Fibroblast of lung (primary cell): ENCODE data around the gene SUMF1.

Experiments
- CTCF ChIP-seq, 2 donors: IDR thresholded peaks in 1 of 2; conservative IDR thresholded peaks in 1 of 2; 1 replicate in 1 of 2; 2 replicates in 1 of 2; pipeline ENCODE4 v1.5.1; 2011 to 2012; ENCODE audit warnings: low read length in 2 of 2, control low read depth in 1 of 2, inconsistent platforms in 1 of 2, low read depth in 1 of 2, mild to moderate bottlenecking in 1 of 2
- EZH2 ChIP-seq: IDR thresholded peaks from 2 replicates; pipeline ENCODE4 v1.5.1; 2012; ENCODE audit warnings: low read length, control low read depth, mild to moderate bottlenecking; ENCODE audit errors: missing control alignments

DNA sequence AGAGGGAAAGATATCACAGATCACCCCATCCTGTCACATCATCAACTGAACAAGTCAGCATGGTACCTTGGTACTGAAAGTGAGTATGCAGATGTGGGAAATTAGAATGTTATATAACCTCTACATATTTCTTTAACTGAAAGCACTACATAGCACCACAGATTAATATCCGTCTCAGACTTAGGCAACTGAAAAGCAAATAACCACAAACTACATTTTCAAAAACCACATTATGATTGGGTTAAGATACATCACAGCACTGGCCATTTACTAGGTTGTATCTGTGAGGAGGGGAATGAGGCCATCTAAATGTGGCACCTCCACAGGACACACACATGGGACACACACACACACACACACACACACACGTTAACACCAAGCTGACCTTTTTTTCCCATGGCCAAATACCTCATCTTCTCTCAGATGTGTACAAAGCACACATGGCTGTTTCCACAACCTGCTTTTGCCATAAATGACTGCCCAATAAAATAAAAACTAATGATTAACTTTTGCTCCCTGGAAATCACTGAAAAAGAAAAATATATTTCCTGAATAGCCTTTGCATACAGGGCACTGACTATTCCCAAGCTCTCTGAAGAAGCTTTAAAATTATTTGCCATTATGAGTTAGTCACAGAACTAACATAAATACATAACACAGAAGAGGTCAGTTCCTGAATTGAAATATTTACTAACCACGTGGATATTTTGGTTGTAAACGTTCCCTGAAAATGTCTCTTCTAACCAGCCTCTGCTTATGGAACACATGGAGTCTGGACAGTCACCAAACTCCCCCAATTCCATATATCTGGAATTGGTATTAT lies 60.1 kb downstream of the SUMF1 start:
- TF ChIP-seq CTCF (conservative IDR thresholded peaks at IDR 0.05 in 1 of 2, IDR thresholded peaks at IDR 0.05 in 1 of 2; ENCODE audit: low read depth in 1 of 2, low read length in 2 of 2) (no peak), EZH2 (no peak)
